ENCODE data around the gene NDRG3.
"Not testable (repeated sequence)": the region's sequence is repeated elsewhere in the genome, so short reads cannot be mapped to it uniquely, and the experiment has no call there.

Gene NDRG3

DNA sequence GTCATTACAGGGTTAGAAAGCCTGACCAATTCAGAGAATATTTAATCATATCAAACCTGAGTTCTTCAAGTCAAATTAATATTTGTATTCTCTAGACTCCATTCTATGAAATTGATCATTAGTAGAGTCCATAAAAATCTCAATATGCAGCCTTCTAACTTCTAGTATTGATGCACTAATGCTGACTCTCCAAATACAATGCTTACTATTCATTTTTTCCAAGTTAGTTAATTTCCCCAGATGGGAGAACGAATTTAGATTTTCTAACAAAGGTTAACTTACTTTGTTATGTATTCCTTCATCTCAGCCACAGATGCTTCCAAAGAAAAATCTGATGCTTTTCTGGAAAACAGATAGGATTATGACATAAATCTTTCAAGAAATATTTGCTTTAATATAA lies 12.4 kb upstream of the NDRG3 start:
- DNase-seq, result no peak

GRCh38 chr20:36756496-36756895 lies 10.6 kb upstream of the NDRG3 start:
- no peak for DNase-seq

GRCh38 chr20:36754656-36755222 lies 8.8 kb upstream of the NDRG3 start:
- peak; percentile 27 for DNase-seq

GRCh38 chr20:36752582-36752981 lies 6.7 kb upstream of the NDRG3 start:
- no peak for DNase-seq

DNA sequence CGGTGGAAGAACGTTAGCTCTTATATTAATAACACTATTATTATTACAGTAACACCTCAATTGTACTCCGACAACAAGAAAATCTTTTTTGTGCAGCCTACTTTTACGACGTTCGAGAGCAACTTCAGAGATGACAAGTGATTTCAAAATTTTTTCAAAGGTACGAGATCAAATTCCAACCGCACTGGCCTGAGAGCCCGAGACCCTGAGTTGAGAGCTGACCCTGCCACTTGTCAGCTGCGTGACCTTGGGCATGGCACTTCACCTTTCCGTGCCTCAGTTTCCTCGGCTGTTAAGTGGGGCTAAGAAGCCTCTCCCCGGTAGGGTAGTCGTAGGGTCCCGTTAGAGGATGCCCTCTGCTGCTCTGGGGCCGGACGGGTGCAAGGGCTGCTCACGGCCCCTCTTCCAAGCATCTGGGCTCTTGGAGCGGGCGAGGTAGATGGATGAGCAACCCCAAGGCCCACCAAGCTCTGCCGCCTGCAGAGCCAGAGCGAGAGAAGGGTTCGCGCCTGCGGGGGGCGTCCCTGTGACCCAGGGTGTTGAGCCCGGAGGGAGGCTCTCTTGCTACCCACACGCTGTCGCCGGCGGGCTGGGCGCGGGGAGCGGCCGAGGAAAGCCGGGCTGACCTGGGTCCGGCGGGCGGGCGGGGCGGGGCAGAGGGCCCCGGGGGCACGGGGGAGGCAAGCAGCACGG lies 510 bp downstream of the NDRG3 start:
- no peak for DNase-seq

DNA sequence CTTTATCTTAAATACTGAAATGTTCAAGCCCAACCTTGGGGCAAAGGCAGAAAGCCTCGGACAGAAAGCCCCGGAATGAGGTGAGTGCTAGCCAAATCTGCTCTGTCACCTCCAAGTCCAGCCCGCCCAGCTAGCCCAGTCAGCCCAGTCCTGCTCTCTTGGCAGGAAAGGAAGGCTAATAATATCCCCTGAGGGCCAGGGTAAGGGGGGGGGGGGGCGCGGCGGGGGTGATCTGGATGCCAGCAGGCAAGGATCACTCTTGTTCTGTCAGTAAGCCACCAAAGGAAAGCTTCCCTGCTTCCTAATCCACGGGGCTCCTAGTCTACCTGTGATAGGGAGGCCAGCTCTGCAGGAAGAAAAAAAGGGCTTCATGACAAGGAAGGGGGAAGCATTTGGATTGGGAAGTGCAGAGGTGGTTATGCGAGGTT lies 1.1 kb downstream of the NDRG3 start:
- DNase-seq, result no peak

DNA sequence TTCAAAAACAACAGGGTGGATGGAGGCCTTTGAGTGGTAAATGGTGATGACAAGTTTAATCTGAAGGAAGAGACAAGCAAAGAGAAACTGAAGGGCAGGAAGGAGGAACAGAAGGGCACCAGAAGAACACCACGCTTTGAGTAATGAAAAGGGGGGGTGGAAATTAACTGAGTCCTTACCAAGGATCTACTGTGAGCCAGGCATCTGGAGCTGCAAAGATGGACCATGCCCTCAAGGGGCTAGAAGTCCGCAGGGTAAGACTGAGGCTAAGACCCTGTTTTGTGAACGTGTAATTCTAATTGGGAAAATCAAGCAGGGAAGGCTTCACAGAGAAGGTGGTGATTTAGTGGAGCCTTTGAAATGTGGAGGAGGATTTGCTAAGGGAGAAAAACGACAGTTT lies 1.6 kb downstream of the NDRG3 start:
- no peak for DNase-seq

- DNase-seq, result no peak
These were observed 3.3 kb downstream of the NDRG3 start for GRCh38 chr20:36742558-36742957.

DNA sequence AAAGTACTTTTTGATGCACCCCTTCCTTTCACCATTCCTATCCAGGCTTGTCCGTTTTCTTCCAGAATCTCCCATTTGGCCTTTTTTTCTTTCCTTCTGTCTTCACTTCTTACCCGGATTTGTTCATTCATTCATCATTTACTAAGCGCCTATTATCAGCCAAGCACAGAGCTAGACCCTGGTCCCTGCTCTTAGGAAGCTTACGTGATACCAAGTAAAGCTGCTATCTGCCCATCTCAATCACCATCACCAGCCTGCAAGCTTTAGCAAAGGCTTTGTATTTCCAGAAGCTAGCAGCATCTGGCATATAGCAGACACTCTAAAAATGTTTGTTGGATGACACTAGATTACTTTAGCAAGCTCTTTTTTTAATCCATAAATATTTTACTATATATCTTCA lies 4.8 kb downstream of the NDRG3 start:
- no peak for DNase-seq

DNA sequence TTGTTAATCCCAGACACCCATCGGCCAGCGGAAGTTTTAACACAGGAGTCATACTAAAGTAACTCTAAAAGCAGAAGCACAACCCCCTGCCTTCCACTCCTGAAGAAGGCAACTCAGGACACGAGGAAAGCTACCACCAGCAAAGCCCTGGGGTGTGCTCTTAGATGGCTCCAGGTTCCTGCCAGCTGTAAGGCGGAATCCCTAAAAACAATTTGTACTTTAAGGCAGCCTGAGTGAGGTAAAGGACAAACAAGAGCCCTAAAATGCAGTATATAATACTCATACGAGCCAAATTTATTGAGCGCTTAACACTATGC lies 8.7 kb downstream of the NDRG3 start:
- no peak for DNase-seq

GRCh38 chr20:36736451-36737182 lies 9.3 kb downstream of the NDRG3 start:
- DNase-seq, result no peak

GRCh38 chr20:36732456-36732855 lies 13.4 kb downstream of the NDRG3 start:
- no peak for DNase-seq

DNA sequence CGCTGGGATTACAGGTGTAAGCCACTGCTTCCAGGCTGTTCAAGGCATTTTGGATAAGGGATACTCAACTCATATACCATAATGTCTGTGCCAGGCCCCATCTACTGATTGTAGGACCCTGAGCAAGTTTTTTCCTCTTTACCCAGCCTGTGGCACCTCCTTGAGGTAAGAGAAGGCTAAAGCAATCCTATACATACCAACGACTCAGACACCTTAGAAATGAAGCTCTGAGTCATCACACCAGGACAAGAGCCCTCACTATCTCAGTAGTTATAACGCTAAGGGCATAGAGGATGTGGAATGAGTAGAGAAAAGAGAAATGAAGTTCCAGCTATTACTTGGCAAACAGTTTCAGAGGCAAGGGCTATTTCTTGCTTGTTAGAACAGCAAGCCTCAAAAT lies 16.9 kb downstream of the NDRG3 start:
- DNase-seq, result no peak

DNA sequence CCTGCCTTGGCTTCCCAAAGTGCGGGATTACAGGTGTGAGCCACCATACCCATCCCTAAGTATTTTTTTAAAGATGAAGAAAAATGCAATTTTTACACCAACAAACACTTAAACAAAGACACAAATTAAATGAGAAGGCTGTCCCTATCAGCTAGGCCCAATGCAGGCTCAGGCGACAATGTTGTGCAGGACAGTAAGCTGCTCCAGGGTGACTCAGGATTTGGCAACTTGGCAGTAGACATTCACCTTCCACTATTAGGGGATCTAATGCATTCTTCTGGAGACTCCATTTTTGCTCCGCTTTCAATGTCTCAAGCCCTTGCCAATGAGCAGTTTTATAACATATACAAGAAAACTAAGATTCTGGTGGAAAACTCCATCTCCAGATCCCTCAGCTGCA lies 19.7 kb downstream of the NDRG3 start:
- DNase-seq, result no peak

GRCh38 chr20:36720510-36720909 lies 25.4 kb downstream of the NDRG3 start:
- DNase-seq, result no peak

DNA sequence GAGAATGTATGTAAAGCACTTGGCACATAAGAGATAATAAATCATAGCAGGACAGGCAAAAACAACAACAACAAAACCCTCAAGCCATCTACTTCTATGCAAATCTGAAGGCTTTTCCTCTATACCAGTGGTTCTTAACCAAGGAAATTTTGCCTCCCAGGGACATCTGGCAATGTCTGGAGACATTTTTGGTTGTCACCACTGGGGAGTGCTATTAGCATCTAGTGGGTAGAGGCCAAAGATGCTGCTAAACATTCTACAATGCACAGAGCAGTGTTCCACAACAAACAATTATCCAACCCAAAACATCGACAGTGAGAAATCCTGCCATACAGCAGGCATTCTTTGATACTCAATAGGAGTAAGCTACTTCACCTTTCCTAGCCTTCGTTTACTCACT lies 28.2 kb downstream of the NDRG3 start:
- no peak for DNase-seq

- DNase-seq, result no peak
These were observed 28.9 kb downstream of the NDRG3 start for GRCh38 chr20:36717021-36717420.

- DNase-seq, result no peak
These were observed 33.1 kb downstream of the NDRG3 start for GRCh38 chr20:36712775-36713174.

DNA sequence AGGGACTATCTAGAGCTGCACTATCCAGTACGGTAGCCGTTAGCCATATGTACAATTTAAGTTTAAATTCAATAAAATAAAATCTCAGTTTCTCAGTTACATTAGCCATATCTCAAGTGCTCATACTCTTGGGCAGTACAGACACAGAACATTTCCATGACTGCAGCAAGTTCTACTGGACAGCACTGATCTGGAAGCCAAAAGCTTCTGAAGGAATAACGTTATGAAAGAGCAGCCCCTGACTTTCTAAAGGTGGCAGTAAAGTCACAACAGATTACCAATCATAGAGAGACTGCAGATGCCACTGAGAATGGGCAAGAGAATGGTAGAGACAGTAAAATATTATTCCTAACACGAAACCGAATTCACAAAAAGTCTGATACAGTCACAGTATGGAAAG lies 36.8 kb downstream of the NDRG3 start:
- DNase-seq, result no peak

DNA sequence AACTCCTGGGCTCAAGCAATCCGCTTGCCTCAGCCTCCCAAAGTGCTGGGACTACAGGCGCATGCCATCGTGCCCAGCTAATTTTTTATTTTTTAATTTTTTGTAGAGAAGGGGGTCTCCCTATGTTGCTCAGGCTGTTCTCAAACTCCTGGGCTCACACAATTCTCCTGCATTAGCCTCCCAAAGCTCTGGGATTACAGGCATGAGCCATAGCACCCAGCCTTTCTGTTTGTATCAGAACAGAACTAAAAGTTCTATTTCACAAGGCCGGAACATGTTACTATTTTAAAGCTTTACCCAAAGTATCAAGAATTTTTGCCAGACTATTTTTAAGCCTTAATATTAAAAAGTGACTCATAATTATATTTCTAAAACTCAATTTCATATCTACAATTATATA lies 42.4 kb downstream of the NDRG3 start:
- no peak for DNase-seq

DNA sequence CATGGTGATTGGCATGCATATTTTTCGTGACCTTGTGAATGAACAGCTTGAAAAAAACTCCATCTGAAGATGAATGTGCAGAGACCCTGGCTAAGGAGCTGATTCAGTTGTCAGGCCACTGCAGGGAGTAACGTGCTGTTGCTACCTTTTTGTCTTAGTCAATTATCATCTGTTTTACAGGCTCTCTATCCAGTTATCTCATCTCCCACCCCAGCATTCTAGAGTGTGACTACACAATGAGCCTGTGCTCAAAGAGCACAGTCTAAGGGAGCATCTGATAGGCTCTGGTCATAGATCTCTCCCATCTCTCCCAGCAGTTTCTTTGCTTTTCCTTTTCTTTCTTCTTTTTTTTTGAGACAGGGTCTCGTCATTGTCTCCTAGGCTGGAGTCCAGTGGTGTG lies 45.5 kb downstream of the NDRG3 start:
- no peak for DNase-seq

GRCh38 chr20:36695467-36695866 lies 50.4 kb downstream of the NDRG3 start:
- not testable (repeated sequence) for DNase-seq

GRCh38 chr20:36688630-36689029 lies 57.3 kb downstream of the NDRG3 start:
- no peak for DNase-seq

GRCh38 chr20:36687850-36688249 lies 58.0 kb downstream of the NDRG3 start:
- DNase-seq, result no peak

GRCh38 chr20:36686944-36687343 lies 58.9 kb downstream of the NDRG3 start:
- no peak for DNase-seq

Measured in CD4-positive, alpha-beta T cell treated with Interferon gamma for 1 hour (primary cell).